Testis (tissue), 2 donors: ENCODE results near the gene PLLP.

ENCODE experiments used
- CTCF ChIP-seq, 3 experiments: fragments of 450-650 bp in 2 of 3; fragments of 200-600 bp in 1 of 3; sonication (generic) in 1 of 3; IDR thresholded peaks; one replicate each; pipeline ENCODE4 v1.5.1; 2016 to 2019; ENCODE audit warnings: antibody characterized with exemption in 3 of 3, mild to moderate bottlenecking in 2 of 3, moderate library complexity in 1 of 3
- POLR2A ChIP-seq: fragments of 450-650 bp; IDR thresholded peaks from one replicate; pipeline ENCODE4 v1.6.1; 2017; ENCODE audit warnings: antibody characterized with exemption, mild to moderate bottlenecking, moderate library complexity

GRCh38 chr16:57289391-57290257 lies 5.2 kb upstream of the PLLP start:
- TF ChIP-seq POLR2A: no peak
- TF ChIP-seq CTCF (IDR thresholded peaks at IDR 0.05): no peak
